T47D (cell line): ENCODE measurements around the gene KCNT1.

Source experiments
- DNase-seq, 2 experiments: peaks; one replicate each; pipeline versions ENCODE4 v3.0.0 to v3.0.0-alpha.2; 2011 to 2012; ENCODE audit warnings: low read depth in 1 of 2, low spot score in 1 of 2
- JUND ChIP-seq: IDR thresholded peaks from 2 replicates; pipeline ENCODE4 v1.6.1; 2012; ENCODE audit warnings: low read depth
- in situ Hi-C: cut with HindIII; loops from 2 replicates; pipeline ENCODE4 v1.10.0; 2016; ENCODE audit warnings: low sequenced_read_pairs, low pct_unique_long_range_greater_than_20kb

Gene KCNT1

DNA sequence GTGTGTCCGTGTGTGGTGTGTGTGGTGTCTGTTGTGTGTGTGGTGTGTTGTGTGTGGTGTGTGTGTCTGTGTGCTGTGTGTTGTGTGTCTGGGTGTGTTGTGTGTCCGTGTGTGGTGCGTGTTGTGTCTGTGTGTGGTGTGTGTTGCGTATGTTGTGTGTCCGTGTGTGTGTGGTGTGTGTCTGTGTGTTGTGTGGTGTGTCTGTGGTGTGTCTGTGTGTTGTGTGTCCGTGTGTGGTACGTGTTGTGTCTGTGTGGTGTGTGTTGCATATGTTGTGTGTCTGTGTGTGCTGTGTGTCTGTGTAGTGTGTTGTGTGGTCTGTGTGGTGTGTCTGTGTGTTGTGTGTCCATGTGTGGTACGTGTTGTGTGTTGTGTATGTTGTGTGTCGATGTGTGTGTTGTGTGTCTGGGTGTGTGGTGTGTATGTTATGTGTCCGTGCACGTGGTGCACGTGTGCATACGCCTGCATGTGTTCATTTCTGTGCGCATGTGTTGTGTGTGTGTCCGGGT, 72.3 kb downstream of the KCNT1 start:
- DNase-seq, result no peak
- no peak for TF ChIP-seq JUND
- in situ Hi-C loops, result no loop called here

DNA sequence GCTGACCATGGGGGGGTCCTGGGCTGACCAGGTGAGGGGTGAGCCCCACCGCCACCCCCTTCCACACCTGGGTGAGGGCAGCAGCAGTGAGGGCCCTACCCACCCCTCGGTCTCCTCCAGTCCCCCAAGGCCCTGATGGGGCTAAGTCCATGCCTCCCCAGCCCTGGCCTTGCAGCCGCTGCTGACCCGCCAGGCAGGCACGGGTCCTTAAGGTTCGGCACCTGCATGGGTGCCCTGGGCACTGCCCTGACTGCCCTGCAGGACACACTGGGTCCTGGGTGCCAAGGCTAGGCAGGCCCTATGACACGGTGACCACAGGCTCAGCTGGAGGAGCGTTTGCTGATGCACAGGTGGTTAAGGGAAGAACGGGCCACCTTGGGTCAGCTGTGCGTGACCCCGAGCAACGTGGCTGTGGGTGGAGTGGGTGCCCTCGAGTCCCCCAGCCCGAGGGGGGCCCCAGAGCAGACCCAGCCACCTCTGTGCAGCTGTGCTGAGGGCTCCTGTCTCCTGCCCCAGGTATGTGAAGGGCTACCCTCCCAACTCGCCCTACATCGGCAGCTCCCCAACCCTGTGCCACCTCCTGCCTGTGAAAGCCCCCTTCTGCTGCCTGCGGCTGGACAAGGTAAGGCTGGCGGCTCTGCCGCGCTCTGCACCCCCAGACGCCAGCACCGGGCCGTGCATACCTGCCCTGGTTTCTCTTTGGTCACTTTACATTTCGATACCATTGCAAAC, 73.0 kb downstream of the KCNT1 start:
- in situ Hi-C loops, result no loop called here
- DNase-seq, result no peak
- TF ChIP-seq JUND, result no peak

DNA sequence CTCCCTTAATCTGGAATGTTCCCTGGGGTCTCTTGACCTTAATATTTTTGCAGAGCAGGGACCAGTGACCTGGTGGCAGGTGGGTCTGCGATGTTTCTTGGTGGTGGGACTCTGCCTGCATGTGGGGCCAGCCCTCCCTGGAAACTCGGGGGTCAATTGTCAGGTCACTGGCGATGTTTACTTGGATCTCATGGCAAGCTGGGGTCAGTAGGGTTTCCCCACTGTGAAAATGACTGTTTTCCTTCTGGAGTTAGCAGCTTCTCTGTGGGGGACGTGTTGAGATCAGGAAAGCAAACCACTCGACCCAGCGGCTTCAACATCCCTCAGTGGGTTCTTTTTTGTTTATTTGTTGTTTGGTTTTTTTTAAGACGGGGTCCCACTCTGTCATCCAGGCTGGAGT, 73.9 kb downstream of the KCNT1 start:
- TF ChIP-seq JUND, result no peak
- in situ Hi-C loops, result no loop called here
- DNase-seq, result no peak

DNA sequence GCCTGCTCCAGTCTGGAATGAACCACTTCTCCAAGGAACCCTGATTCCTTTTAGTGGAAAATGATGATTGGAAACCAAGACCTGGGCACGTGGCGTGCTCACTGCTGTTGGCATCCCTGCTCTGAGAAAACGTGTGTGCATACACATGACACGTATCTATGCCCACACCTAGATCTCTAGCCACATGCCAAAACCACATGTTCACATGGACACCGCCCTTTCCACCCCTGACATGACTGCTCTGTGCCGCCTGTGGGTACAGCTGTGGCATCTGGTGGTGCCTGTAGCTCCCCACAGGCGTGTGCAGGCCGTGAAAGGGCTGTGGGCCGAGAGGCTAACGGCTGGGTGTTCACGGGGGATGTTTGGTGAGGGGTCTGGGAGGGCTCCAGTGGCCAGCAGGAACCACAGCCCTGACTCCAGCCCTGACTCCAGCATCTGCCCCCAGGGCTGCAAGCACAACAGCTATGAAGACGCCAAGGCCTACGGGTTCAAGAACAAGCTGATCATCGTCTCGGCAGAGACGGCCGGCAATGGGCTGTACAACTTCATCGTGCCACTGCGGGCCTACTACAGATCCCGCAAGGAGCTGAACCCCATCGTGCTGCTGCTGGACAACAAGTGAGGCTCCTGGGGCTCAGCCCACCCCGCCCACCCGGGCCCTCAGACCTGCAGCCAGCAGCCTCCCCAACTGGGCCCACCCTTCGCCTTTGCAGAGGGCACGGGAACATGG, 75.1 kb downstream of the KCNT1 start:
- no peak for DNase-seq

DNA sequence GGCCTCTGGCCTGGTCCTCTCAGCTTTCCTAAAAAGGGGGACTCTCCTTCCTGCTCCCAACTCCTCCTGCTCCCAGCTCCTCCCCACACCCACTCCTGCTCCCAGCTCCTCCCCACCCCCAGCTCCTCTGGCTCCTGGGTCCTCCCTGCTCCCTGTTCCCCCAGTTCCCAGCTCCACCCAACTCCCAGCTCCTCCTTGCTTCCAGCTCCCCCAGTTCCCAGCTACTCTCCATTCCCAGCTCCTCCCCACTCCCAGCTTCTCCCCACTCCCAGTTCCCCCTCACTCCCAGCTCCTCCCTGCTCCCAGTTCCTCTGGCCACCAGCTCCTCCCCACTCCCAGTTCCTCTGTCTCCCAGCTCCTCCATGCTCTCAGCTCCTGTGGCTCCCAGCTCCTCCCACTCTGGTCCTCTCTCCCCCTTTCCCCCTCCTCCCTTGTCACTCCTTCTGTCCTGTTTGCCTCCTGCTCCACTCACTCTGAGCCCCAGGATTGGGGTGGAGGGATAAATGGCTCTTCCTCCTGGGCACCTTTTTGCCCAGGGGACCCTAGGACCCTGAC, 75.7 kb downstream of the KCNT1 start:
- in situ Hi-C loops, result no loop called here
- DNase-seq, result no peak
- TF ChIP-seq JUND, result no peak

More for the DNA sequence above, 75.1 kb downstream of the KCNT1 start:
- in situ Hi-C loops, result no loop called here
- TF ChIP-seq JUND, result no peak

DNA sequence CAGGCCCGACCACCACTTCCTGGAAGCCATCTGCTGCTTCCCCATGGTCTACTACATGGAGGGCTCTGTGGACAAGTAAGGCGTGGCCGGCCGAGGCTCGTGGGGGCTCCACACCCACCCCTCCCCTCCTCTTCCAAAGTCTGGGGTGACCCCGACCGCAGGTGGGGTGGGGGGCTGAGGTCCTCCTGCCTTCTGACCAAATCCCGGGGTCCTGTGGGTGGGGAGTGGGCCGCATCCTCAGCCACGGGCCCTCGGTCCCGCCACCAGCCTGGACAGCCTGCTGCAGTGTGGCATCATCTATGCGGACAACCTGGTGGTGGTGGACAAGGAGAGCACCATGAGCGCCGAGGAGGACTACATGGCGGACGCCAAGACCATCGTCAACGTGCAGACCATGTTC, 76.4 kb downstream of the KCNT1 start:
- no peak for DNase-seq
- in situ Hi-C loops, result no loop called here
- TF ChIP-seq JUND, result no peak

DNA sequence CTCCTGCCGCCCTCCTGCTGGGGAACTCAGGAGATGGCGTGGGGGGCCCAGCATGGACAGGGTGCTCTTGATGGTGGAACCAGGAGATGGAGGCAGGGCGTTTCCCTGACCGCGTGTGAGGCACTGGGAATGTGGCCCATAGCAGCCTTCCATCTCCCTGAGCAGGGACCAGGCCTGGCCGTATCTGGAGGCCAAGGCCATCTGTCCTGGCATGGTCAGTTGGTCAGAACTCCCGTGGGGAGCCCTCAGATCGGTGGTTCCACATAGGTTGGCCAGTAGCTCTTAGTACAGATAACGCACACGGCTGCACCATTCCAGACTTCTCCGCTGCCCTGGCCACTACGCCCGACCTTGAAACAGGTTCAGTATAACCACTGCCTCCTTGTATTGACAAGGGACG, 77.6 kb downstream of the KCNT1 start:
- no peak for TF ChIP-seq JUND
- DNase-seq, result no peak
- in situ Hi-C loops, result no loop called here

DNA sequence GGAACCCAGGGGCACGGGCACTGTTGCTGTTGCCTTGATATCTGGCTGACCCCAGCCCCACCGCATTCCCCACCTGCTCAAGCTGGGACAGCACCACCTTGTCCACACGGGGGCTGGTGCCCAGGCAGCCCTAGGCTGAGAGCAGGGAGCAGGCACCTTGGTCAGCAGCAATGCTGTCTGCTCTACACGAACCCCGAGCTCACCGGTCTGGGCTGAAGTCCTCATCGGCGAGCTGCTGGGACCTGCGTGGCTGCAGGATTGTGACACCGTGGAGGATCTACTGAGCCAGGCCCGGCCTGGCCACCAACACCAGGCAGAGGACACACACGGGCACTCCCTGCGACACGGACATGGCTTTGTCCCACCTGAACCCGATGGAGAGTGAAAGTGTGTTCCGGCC, 78.1 kb downstream of the KCNT1 start:
- no peak for DNase-seq
- in situ Hi-C loops, result no loop called here
- TF ChIP-seq JUND, result no peak

DNA sequence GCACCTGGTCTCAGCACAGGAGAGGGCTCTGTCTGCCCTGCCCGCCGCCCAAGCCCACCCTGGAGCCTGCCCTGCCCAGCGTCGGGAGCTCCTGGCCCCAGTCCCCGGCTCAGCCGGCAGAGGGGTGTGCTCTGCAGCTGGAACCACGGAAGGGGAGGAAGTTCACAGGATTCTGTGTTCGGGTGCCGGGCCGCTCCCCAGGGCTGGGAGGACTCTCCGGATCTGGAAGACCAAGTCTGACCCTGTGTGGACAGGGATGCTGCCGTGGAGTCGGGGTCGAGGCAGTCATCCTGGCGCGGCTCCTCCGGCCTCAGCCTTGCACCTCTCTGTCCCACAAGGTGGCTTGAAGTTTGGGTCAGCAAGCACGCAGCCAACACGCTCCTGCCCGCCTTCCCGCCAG, 78.6 kb downstream of the KCNT1 start:
- no peak for DNase-seq
- in situ Hi-C loops, result no loop called here
- no peak for TF ChIP-seq JUND

DNA sequence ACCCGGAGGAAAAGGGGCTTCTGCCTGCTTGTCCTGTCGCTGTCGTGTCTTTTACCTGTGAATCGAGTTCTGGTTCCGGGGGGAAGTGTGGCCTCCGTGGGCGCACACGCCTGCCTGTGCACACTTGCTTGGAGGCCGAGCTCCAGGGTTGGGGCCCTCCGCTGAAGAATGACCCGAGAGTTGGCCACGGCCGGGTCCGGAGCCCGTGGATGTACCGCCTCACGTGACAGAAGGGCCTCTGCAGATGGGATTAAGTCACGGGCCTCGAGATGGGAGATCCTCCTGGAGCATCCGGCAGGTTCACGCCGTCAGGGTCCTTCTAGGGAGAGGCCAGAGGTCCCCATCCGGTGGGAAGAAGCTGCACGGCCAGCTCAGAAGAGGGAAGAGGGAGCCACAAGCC, 81.0 kb downstream of the KCNT1 start:
- no peak for TF ChIP-seq JUND
- in situ Hi-C loops, result no loop called here
- no peak for DNase-seq

DNA sequence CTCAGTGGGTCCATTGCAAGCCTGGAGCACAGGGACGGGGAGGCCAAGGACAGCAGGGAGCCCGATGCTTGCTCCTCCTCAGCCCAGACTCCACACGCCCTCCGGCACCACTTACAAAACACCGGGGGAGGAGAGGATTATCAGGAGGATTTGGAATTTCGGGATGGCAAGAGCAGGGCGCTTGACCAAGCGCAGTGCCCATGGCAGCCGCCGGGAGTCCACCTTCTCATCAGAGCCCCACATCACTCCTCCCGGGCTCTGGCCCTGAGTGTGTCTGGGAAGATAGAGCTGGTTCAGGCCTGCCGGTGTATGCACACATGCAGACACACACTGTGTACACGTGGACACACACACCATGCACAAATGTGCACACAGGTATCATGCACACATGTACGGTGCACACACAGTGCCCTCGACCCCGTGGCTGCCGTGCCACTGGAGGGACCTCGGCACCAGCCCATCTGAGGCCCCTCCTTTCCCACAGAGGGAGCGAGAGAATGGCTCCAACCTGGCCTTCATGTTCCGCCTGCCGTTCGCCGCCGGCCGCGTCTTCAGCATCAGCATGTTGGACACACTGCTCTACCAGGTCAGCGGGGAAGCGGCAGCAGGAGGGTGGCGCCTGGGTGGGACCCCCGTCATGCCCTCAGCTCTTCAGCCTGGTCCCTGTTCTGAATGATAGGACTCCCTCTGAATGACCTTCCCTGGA, 81.7 kb downstream of the KCNT1 start:
- no peak for DNase-seq
- in situ Hi-C loops, result no loop called here
- no peak for TF ChIP-seq JUND

DNA sequence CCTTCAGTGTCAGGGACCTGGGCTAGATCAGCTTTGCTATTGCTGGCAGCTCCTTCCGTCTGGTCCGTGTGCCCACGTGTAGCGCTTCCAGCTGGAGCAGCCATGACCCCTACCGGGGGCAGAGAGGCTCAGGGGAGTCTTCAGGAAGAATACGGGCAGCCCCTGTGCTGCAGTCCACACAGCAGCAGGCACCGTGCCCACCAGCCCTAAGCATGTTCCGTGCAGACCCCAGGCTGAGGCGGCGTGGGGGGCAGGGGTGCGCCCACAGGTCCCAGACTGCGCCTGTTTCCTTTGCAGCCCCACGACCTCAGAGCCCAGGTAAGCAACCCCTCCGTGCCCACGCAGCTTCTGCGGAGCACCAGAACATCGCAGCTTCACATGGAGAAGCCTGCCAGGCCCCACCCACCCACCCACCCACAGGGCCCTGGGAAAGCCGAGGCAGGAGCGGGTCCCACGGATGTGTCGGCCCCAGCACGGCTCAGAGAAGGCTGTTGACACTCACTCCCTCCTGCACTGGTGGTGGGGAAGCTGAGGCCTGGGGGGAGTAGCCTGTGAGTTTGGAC, 83.1 kb downstream of the KCNT1 start:
- no peak for DNase-seq
- TF ChIP-seq JUND, result no peak
- in situ Hi-C loops, result no loop called here

DNA sequence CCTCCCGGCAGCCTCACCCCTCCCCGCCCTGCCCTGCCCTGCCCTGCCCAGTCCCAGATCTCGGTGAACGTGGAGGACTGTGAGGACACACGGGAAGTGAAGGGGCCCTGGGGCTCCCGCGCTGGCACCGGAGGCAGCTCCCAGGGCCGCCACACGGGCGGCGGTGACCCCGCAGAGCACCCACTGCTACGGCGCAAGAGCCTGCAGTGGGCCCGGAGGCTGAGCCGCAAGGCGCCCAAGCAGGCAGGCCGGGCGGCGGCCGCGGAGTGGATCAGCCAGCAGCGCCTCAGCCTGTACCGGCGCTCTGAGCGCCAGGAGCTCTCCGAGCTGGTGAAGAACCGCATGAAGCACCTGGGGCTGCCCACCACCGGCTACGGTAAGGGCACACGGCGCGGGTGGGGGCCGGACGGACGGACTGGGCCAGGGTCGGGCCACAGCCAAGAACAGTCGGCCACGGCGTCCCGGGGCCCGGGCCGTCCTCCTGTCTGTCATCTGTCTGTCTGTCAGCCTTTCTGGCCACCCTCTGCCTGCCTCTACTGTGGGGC, 84.2 kb downstream of the KCNT1 start:
- in situ Hi-C loops, result no loop called here
- no peak for TF ChIP-seq JUND
- DNase-seq, result no peak
